22Rv1 (cell line): ENCODE results near the gene OPRL1.

ENCODE experiments used
- ZFX ChIP-seq: fragments of 450-650 bp; IDR thresholded peaks from 2 replicates; pipeline ENCODE4 v1.6.1; 2017; ENCODE audit warnings: antibody characterized with exemption, borderline replicate concordance
- TF ChIP-seq, protein P1 (sequence below): fragments of 450-650 bp; IDR thresholded peaks from 2 replicates; pipeline ENCODE4 v1.5.1; 2017; ENCODE audit warnings: mild to moderate bottlenecking

DNA sequence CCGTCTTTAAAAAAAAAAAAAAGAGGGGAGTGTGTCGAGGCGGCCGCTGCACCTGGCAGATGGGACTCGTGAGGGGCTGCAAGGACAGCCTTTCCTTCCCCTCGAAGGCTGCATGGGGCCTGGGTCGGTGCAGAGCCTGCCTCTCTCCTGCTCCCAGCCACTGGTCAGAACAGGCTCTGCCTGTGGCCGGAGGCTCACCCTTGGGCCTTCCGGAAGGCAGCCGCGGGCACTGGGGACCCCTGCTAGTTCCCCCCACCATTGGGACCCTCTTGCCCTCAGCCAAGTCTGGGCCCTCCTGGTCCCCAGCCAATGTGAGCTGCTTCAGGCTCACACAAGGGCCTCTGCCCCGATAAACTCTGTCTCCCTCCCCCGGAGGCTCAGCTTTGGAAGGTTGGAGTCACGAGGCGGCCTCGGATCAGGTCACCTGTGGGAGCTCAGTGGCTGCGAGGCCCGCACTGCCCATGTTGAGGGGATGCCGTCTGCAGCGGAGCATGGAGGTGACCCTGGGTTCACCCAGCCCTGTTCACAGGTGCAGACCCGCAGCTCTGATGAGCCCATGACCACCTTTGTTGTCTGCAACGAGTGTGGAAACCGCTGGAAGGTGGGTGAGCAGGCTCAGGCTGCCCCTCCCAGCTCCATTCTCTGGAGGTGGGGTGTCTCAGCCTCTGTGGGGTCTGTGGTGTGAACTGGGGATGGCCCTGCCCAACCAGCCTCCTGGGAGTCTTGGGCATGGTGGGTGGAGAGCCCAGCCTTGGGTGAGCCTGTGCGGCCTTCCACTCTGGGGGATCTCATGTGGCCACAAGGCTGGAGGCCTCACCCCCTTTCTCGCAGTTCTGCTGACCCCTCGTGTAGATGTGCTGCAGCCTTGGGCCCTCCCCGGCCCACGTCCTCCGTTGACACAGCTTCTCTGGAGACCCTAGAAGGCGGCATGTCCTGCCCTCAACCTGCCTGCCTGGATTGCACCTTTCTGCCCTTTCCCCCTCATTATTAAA lies 8.2 kb upstream of the OPRL1 start:
- TF ChIP-seq, protein P1, sequence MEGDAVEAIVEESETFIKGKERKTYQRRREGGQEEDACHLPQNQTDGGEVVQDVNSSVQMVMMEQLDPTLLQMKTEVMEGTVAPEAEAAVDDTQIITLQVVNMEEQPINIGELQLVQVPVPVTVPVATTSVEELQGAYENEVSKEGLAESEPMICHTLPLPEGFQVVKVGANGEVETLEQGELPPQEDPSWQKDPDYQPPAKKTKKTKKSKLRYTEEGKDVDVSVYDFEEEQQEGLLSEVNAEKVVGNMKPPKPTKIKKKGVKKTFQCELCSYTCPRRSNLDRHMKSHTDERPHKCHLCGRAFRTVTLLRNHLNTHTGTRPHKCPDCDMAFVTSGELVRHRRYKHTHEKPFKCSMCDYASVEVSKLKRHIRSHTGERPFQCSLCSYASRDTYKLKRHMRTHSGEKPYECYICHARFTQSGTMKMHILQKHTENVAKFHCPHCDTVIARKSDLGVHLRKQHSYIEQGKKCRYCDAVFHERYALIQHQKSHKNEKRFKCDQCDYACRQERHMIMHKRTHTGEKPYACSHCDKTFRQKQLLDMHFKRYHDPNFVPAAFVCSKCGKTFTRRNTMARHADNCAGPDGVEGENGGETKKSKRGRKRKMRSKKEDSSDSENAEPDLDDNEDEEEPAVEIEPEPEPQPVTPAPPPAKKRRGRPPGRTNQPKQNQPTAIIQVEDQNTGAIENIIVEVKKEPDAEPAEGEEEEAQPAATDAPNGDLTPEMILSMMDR, result no peak
- no peak for TF ChIP-seq ZFX
